Activated CD4-positive, alpha-beta T cell treated with anti-CD3 and anti-CD28 coated beads for 36 hours (primary cell): ENCODE data around the gene PCDHGC5. TPM values are rescaled to one million over a fixed set of nuclear protein-coding genes. Genes with fewer than 3 reads are reported as not detected.

ENCODE experiments used
- ATAC-seq: fragments of 200-7000 bp; cut with Tn5 transposase; one replicate; pipeline ENCODE4 v1.10.0; 2021; ENCODE audit warnings: mild to moderate bottlenecking, moderate library complexity
- CTCF ChIA-PET: fragments of 350-600 bp; sonication (Branson Sonifier 250); formaldehyde crosslinking; loops from one replicate; lab custom pipeline; 2021; ENCODE audit warnings: antibody characterized with exemption; lab: Charles Lee
- POLR2A ChIA-PET: fragments of 350-600 bp; sonication (Branson Sonifier 250); formaldehyde crosslinking; loops from one replicate; lab custom pipeline; 2021; ENCODE audit warnings: antibody characterized with exemption, inconsistent platforms; lab: Charles Lee
- DNase-seq: peaks from one replicate; pipeline ENCODE4 v3.0.0-alpha.2; 2020
- H3K27ac Mint-ChIP-seq: one replicate; pipeline ENCODE4 v1.8.0; 2021; ENCODE audit warnings: mixed read lengths
- H3K27me3 Mint-ChIP-seq: one replicate; pipeline ENCODE4 v1.8.0; 2021; ENCODE audit warnings: mixed read lengths
- H3K36me3 Mint-ChIP-seq: one replicate; pipeline ENCODE4 v1.8.0; 2021; ENCODE audit warnings: low read depth, mixed read lengths
- H3K4me1 Mint-ChIP-seq: one replicate; pipeline ENCODE4 v1.8.0; 2021; ENCODE audit warnings: mixed read lengths
- H3K4me3 Mint-ChIP-seq: one replicate; pipeline ENCODE4 v1.8.0; 2021; ENCODE audit warnings: mild to moderate bottlenecking, moderate library complexity, mixed read lengths
- H3K9me3 Mint-ChIP-seq: one replicate; pipeline ENCODE4 v1.8.0; 2021; ENCODE audit warnings: low read depth, mixed read lengths
- intact Hi-C, 2 experiments: fragments of 100-400 bp; cut with DNase I in 1 of 2; cut with micrococcal nuclease in 1 of 2; formaldehyde crosslinking; loops; one replicate each; pipeline versions ENCODE4 v1.14.2 to v1.15.1; 2022 to 2024; cut with DNase I, micrococcal nuclease
- total RNA-seq, 2 experiments: library from RNA; stranded (reverse); gene quantifications; one replicate each; pipeline ENCODE4 v1.2.3, GENCODE V29; 2021

PCDHGC5 gene
- total RNA-seq, 2 experiments from 2014 or later = not detected

- Mint-ChIP-seq H3K4me3 (peak overlapping the region; percentile 75), H3K9me3 (no peaks in the 10 kb centered on the region), H3K4me1 (peaks cover 38% of the 10 kb centered on the region), H3K27me3 (no peaks in the 10 kb centered on the region), H3K27ac (peak overlapping the region; percentile 71), H3K36me3 (peaks cover 38% of the 10 kb centered on the region)
- ATAC-seq (peak; percentile 59), DNase-seq (peak; percentile 83)
- ChIA-PET CTCF (interaction anchor here (0.6 to 7.9 kb wide), 21 partner anchors 11 to 292 kb away, joined by 3 to 101 read pairs (median 5); partner anchors contain the start of genes PCDHB14, PCDHGA10, PCDHGA12 and PCDHGB6), POLR2A (interaction anchor here (0.6 kb wide), 1 partner anchor 168 kb away, joined by 3 read pairs; no protein-coding TSS in a partner anchor)
- intact Hi-C loops = loop anchor here (2.0 to 5.0 kb wide), 4 partner anchors 36 to 193 kb away; partner anchors contain the start of genes PCDHGA10 (in 1 of the 2), PCDHGA11 (in 1 of the 2), PCDHGC3 (in 1 of the 2) and TAF7 (in 1 of the 2)
Observed at GRCh38 chr5:141513627-141514329, 24.9 kb downstream of the PCDHGC5 start.

GRCh38 chr5:141514330-141515133, 25.7 kb downstream of the PCDHGC5 start:
- peak; percentile 13 for ATAC-seq
- peak overlapping the region; percentile 48 for H3K27ac Mint-ChIP-seq
- peaks cover 45% of the 10 kb centered on the region for H3K36me3 Mint-ChIP-seq
- H3K27me3 Mint-ChIP-seq = no peaks in the 10 kb centered on the region
- no peak overlapping the region for H3K4me3 Mint-ChIP-seq
- no peaks in the 10 kb centered on the region for H3K9me3 Mint-ChIP-seq
- H3K4me1 Mint-ChIP-seq = peaks cover 31% of the 10 kb centered on the region
- DNase-seq = peak; percentile 30
- intact Hi-C loops = loop anchor here in 1 of 2 experiments (5.0 kb wide), 1 partner anchor 37 kb away; the partner anchor contains the start of gene PCDHGC3
- ChIA-PET POLR2A (interaction anchor here (0.6 kb wide), 1 partner anchor 127 kb away, joined by 3 read pairs; the partner anchor contains the start of gene PCDHGB4), CTCF (interaction anchor here (0.5 to 7.9 kb wide), 20 partner anchors 10 to 1167 kb away, joined by 3 to 101 read pairs (median 4); partner anchors contain the start of genes PCDHB14, PCDHGA10, PCDHGA11 and PCDHGA12)

GRCh38 chr5:141515141-141515540, 26.3 kb downstream of the PCDHGC5 start:
- DNase-seq (no peak), ATAC-seq (no peak)
- intact Hi-C loops = no loop called here
- POLR2A ChIA-PET = interaction anchor here (0.6 kb wide), 1 partner anchor 127 kb away, joined by 3 read pairs; the partner anchor contains the start of gene PCDHGB4
- Mint-ChIP-seq H3K4me1 (peaks cover 28% of the 10 kb centered on the region), H3K36me3 (peaks cover 52% of the 10 kb centered on the region), H3K27me3 (no peaks in the 10 kb centered on the region), H3K4me3 (no peak overlapping the region), H3K9me3 (no peaks in the 10 kb centered on the region), H3K27ac (no peak overlapping the region)
- CTCF ChIA-PET = interaction anchor here (0.5 to 7.9 kb wide), 13 partner anchors 9 to 1168 kb away, joined by 3 to 101 read pairs (median 4); partner anchors contain the start of genes PCDHGA10, PCDHGA11, PCDHGA12 and PCDHGB6

- Mint-ChIP-seq H3K4me3 (no peak overlapping the region), H3K36me3 (peaks cover 58% of the 10 kb centered on the region), H3K27ac (no peak overlapping the region), H3K4me1 (peaks cover 34% of the 10 kb centered on the region), H3K9me3 (no peaks in the 10 kb centered on the region), H3K27me3 (no peaks in the 10 kb centered on the region)
- ATAC-seq (no peak), DNase-seq (no peak)
- ChIA-PET CTCF (interaction anchor here (0.6 to 7.9 kb wide), 9 partner anchors 8 to 881 kb away, joined by 3 to 101 read pairs (median 4); partner anchors contain the start of genes PCDHGA10, PCDHGA12 and PCDHGB6), POLR2A (interaction anchor here (0.6 kb wide), 1 partner anchor 119 kb away, joined by 7 read pairs; no protein-coding TSS in a partner anchor)
- intact Hi-C loops = no loop called here
Observed at GRCh38 chr5:141515946-141516671, 27.2 kb downstream of the PCDHGC5 start.

- ChIA-PET POLR2A (interaction anchor here (0.6 kb wide), 1 partner anchor 120 kb away, joined by 7 read pairs; no protein-coding TSS in a partner anchor), CTCF (interaction anchor here (0.7 to 7.9 kb wide), 3 partner anchors 8 to 51 kb away, joined by 3 to 101 read pairs (median 6); no protein-coding TSS in a partner anchor)
- DNase-seq = no peak
- Mint-ChIP-seq H3K4me3 (no peak overlapping the region), H3K36me3 (peaks cover 64% of the 10 kb centered on the region), H3K4me1 (peaks cover 39% of the 10 kb centered on the region), H3K9me3 (no peaks in the 10 kb centered on the region), H3K27ac (no peak overlapping the region), H3K27me3 (no peaks in the 10 kb centered on the region)
- no peak for ATAC-seq
- intact Hi-C loops = no loop called here
Observed at GRCh38 chr5:141516672-141517025, 27.8 kb downstream of the PCDHGC5 start.

- intact Hi-C loops = no loop called here
- Mint-ChIP-seq H3K27me3 (no peaks in the 10 kb centered on the region), H3K27ac (no peak overlapping the region), H3K9me3 (no peaks in the 10 kb centered on the region), H3K36me3 (peaks cover 70% of the 10 kb centered on the region), H3K4me1 (peaks cover 46% of the 10 kb centered on the region), H3K4me3 (no peak overlapping the region)
- no peak for ATAC-seq
- CTCF ChIA-PET = interaction anchor here (0.6 to 2.1 kb wide), 3 partner anchors 10 to 305 kb away, joined by 3 to 6 read pairs (median 3); partner anchors contain the start of gene PCDHGB5
- DNase-seq = no peak
- POLR2A ChIA-PET = interaction anchor here (0.6 kb wide), 1 partner anchor 12 kb away, joined by 3 read pairs; no protein-coding TSS in a partner anchor
Observed at GRCh38 chr5:141517312-141517711, 28.4 kb downstream of the PCDHGC5 start.

- intact Hi-C loops = no loop called here
- peaks cover 68% of the 10 kb centered on the region for H3K36me3 Mint-ChIP-seq
- no peaks in the 10 kb centered on the region for H3K9me3 Mint-ChIP-seq
- no peak overlapping the region for H3K27ac Mint-ChIP-seq
- no peak for DNase-seq
- no peaks in the 10 kb centered on the region for H3K27me3 Mint-ChIP-seq
- no peak for ATAC-seq
- no peak overlapping the region for H3K4me3 Mint-ChIP-seq
- H3K4me1 Mint-ChIP-seq = peaks cover 47% of the 10 kb centered on the region
- ChIA-PET POLR2A (interaction anchor here (0.6 kb wide), 1 partner anchor 12 kb away, joined by 3 read pairs; no protein-coding TSS in a partner anchor), CTCF (interaction anchor here (0.6 to 2.1 kb wide), 3 partner anchors 10 to 306 kb away, joined by 3 to 6 read pairs (median 3); partner anchors contain the start of gene PCDHGB5)
Observed at GRCh38 chr5:141517880-141518617, 29.2 kb downstream of the PCDHGC5 start.

- Mint-ChIP-seq H3K9me3 (no peaks in the 10 kb centered on the region), H3K27ac (no peak overlapping the region), H3K36me3 (peaks cover 65% of the 10 kb centered on the region), H3K4me3 (no peak overlapping the region), H3K4me1 (peaks cover 45% of the 10 kb centered on the region), H3K27me3 (no peaks in the 10 kb centered on the region)
- intact Hi-C loops = no loop called here
- no peak for DNase-seq
- ChIA-PET POLR2A (no interaction called here), CTCF (interaction anchor here (2.1 kb wide), 1 partner anchor 11 kb away, joined by 6 read pairs; no protein-coding TSS in a partner anchor)
- no peak for ATAC-seq
Observed at GRCh38 chr5:141518618-141519015, 29.7 kb downstream of the PCDHGC5 start.

- H3K27me3 Mint-ChIP-seq = no peaks in the 10 kb centered on the region
- ATAC-seq (no peak), DNase-seq (no peak)
- no peaks in the 10 kb centered on the region for H3K9me3 Mint-ChIP-seq
- intact Hi-C loops = loop anchor here in 1 of 2 experiments (5.0 kb wide), 1 partner anchor 37 kb away; no protein-coding TSS in a partner anchor
- H3K27ac Mint-ChIP-seq = no peak overlapping the region
- peaks cover 70% of the 10 kb centered on the region for H3K36me3 Mint-ChIP-seq
- CTCF ChIA-PET = interaction anchor here (0.5 to 10.2 kb wide), 8 partner anchors 7 to 357 kb away, joined by 3 to 101 read pairs (median 6); partner anchors contain the start of genes PCDHGA10 and PCDHGA12
- POLR2A ChIA-PET = no interaction called here
- H3K4me1 Mint-ChIP-seq = peaks cover 33% of the 10 kb centered on the region
- H3K4me3 Mint-ChIP-seq = no peak overlapping the region
Observed at GRCh38 chr5:141519605-141520565, 31.0 kb downstream of the PCDHGC5 start.
